Upper lobe of left lung (tissue), 4 donors: ENCODE measurements around the gene CHD9.

Experiments
- POLR2A ChIP-seq, 4 donors: fragments of 450-650 bp; IDR thresholded peaks; one replicate each; pipeline ENCODE4 v1.5.1; 2016 to 2017; ENCODE audit warnings: antibody characterized with exemption in 4 of 4, mild to moderate bottlenecking in 2 of 4
- POLR2AphosphoS5 ChIP-seq, 2 donors: sonication (generic); formaldehyde crosslinking; IDR thresholded peaks; one replicate each; pipeline ENCODE4 v1.5.1; 2017; ENCODE audit warnings: antibody characterized with exemption in 2 of 2
- TF ChIP-seq, protein P1 (sequence below), 6 experiments: fragments of 450-650 bp in 4 of 6; fragments of 200-600 bp in 2 of 6; sonication (generic) in 2 of 6; IDR thresholded peaks; one replicate each; pipeline ENCODE4 v1.5.1; 2016 to 2019; ENCODE audit warnings: antibody characterized with exemption in 6 of 6

GRCh38 chr16:53216798-53217197, 162.0 kb downstream of the CHD9 start:
- TF ChIP-seq, protein P1, sequence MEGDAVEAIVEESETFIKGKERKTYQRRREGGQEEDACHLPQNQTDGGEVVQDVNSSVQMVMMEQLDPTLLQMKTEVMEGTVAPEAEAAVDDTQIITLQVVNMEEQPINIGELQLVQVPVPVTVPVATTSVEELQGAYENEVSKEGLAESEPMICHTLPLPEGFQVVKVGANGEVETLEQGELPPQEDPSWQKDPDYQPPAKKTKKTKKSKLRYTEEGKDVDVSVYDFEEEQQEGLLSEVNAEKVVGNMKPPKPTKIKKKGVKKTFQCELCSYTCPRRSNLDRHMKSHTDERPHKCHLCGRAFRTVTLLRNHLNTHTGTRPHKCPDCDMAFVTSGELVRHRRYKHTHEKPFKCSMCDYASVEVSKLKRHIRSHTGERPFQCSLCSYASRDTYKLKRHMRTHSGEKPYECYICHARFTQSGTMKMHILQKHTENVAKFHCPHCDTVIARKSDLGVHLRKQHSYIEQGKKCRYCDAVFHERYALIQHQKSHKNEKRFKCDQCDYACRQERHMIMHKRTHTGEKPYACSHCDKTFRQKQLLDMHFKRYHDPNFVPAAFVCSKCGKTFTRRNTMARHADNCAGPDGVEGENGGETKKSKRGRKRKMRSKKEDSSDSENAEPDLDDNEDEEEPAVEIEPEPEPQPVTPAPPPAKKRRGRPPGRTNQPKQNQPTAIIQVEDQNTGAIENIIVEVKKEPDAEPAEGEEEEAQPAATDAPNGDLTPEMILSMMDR (IDR thresholded peaks at IDR 0.05): no peak
- no peak for TF ChIP-seq POLR2A (IDR thresholded peaks at IDR 0.05)
- no peak for TF ChIP-seq POLR2AphosphoS5 (IDR thresholded peaks at IDR 0.05)
